ENCODE measurements around the gene ADAMTS12. TPM values are rescaled to one million over a fixed set of nuclear protein-coding genes. Genes with fewer than 3 reads are reported as not detected.

Gene ADAMTS12
- total and polyA plus RNA-seq, 9 of the 15 experiments (the other 6 are each of a cell fraction or from before 2014, with no cell fraction given), result 0.11 TPM; not detected in 8

GRCh38 chr5:33827885-33828284 is 63.9 kb downstream of the ADAMTS12 start:
- no peak for FAIRE-seq
- POLR2A ChIA-PET, result interaction anchor here (1.0 kb wide), 1 partner anchor 152 kb away, joined by 4 read pairs; no protein-coding TSS in a partner anchor
- BruUV-seq (replicated peaks), result no TSS peak
- in situ Hi-C loops (cut with MboI) (no loop called here), intact Hi-C loops (cut with micrococcal nuclease) (no loop called here)
- Histone ChIP-seq H3K4me3 (no peak overlapping the region), H3K4me2 (ENCODE audit: insufficient read depth, low read length) (no peak overlapping the region), H3K27ac (ENCODE audit: extremely low read depth, low read depth, low read length) (no peak overlapping the region), H2AFZ (ENCODE audit: low read depth, low read length) (no peak overlapping the region), H3K4me1 (replicated peaks in 1 of 2; ENCODE audit: control insufficient read depth in 2 of 2, insufficient read depth in 2 of 2, low read length in 2 of 2) (no peaks in the 10 kb centered on the region), H3K27me3 (ENCODE audit: control insufficient read depth in 2 of 2, insufficient read depth in 2 of 2, low read length in 2 of 2) (no peaks in the 10 kb centered on the region), H3K9me1 (ENCODE audit: control insufficient read depth, insufficient read depth, low read length) (no peaks in the 10 kb centered on the region), H3K36me3 (ENCODE audit: control insufficient read depth, insufficient read depth, low read length) (no peaks in the 10 kb centered on the region), H3K9me3 (replicated peaks; ENCODE audit: control insufficient read depth, insufficient read depth, low read depth, low read length) (no peaks in the 10 kb centered on the region), H4K20me1 (replicated peaks; ENCODE audit: control insufficient read depth, insufficient read depth, low read length) (no peaks in the 10 kb centered on the region), H3K79me2 (ENCODE audit: control insufficient read depth, insufficient read depth, low read length) (no peaks in the 10 kb centered on the region), H3K9ac (ENCODE audit: insufficient read depth in 1 of 2, low read depth in 2 of 2, low read length in 2 of 2) (no peak overlapping the region)
- CTCF ChIA-PET (ENCODE audit: low intra/inter-chr PET ratio), result no interaction called here
- ATAC-seq, result no peak
- 0% methylated on average over 1 of the region's 1 CpG for WGBS (ENCODE audit: insufficient coverage, low coverage, missing lambda C conversion rate)
- no peak for DNase-seq (ENCODE audit: extremely low read depth in 1 of 4, low spot score in 3 of 4)
- TF ChIP-seq RBBP5 (IDR thresholded peaks at IDR 0.05; ENCODE audit: borderline replicate concordance, insufficient read depth, low read length, poor library complexity, severe bottlenecking) (no peak), SMARCB1 (IDR thresholded peaks at IDR 0.05; ENCODE audit: insufficient read length, low read depth) (no peak), ZNF311 (CRISPR knock-in tag; IDR thresholded peaks at IDR 0.05) (no peak), ATF2 (CRISPR knock-in tag; IDR thresholded peaks at IDR 0.05) (no peak), ZBTB43 (CRISPR knock-in tag; IDR thresholded peaks at IDR 0.05) (no peak), PREB (CRISPR knock-in tag; IDR thresholded peaks at IDR 0.05) (no peak), ZFPM2 (CRISPR knock-in tag; IDR thresholded peaks at IDR 0.05) (no peak), NR0B1 (IDR thresholded peaks at IDR 0.05; ENCODE audit: partially characterized antibody) (no peak), HEY1 (CRISPR knock-in tag; IDR thresholded peaks at IDR 0.05; ENCODE audit: borderline replicate concordance) (no peak), ZNF3 (CRISPR knock-in tag; IDR thresholded peaks at IDR 0.05) (no peak), CEBPB (tag; IDR thresholded peaks at IDR 0.05) (no peak), SNAPC5 (CRISPR knock-in tag; IDR thresholded peaks at IDR 0.05) (no peak), RBM25 (IDR thresholded peaks at IDR 0.05; ENCODE audit: low read depth, low read length, severe bottlenecking) (no peak), SNRNP70 (optimal IDR thresholded peaks at IDR 0.05; ENCODE audit: low read depth, low read length) (no peak)
